Cardiac fibroblast (primary cell): ENCODE measurements around the gene OOSP1.
"Not testable (repeated sequence)": the region's sequence is repeated elsewhere in the genome, so short reads cannot be mapped to it uniquely, and the experiment has no call there.

Source experiments
- DNase-seq, 2 donors: peaks; one replicate each; pipeline versions ENCODE4 v3.0.0 to v3.0.0-alpha.2; 2010; ENCODE audit warnings: low read depth in 2 of 2
- H3K4me3 ChIP-seq, 2 donors: replicated peaks in 1 of 2; 1 replicate in 1 of 2; 2 replicates in 1 of 2; pipeline ENCODE4 v1.5.1; 2011; ENCODE audit warnings: low read depth in 2 of 2, low read length in 2 of 2, mild to moderate bottlenecking in 2 of 2, moderate library complexity in 1 of 2
- TF ChIP-seq, protein P1 (sequence below): IDR thresholded peaks from one replicate; pipeline ENCODE4 v1.5.1; 2011; ENCODE audit warnings: low read depth, mild to moderate bottlenecking, low read length, inconsistent platforms

The OOSP1 gene

DNA sequence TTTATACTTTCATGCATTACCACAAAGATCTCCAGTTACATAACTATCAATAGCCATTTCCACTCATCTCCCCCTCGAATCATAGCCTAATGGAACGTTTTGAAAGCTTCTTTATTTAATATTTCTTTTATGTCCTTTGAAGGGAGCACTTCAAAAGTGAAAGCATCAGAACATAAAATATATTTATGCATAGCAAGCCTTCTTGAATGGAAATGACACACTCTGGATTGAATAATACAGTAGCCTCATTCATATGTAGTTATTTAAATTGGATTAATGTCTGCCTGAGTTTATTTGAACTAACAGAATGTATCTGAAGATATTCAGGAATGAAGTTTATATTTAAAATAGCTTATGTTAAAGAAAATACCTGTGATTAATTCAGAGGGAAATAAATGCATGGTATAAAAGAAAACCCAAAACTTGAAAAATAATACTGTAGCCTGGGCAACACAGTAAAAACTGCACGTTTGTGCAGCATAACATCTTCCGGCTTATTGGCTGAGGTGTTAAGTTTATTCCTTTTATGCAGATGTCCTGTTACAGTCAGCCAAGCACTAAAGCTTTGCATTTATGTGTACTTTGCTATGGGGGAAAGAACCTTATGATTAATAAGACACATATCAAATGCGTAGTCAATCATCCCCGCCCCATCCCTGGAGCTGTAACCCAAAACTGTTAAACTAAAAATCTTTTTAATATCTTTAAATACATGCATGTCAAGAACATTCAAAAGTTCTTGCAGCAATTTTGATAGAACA lies 37.7 kb upstream of the OOSP1 start:
- no peak overlapping the region for H3K4me3 ChIP-seq
- TF ChIP-seq, protein P1, sequence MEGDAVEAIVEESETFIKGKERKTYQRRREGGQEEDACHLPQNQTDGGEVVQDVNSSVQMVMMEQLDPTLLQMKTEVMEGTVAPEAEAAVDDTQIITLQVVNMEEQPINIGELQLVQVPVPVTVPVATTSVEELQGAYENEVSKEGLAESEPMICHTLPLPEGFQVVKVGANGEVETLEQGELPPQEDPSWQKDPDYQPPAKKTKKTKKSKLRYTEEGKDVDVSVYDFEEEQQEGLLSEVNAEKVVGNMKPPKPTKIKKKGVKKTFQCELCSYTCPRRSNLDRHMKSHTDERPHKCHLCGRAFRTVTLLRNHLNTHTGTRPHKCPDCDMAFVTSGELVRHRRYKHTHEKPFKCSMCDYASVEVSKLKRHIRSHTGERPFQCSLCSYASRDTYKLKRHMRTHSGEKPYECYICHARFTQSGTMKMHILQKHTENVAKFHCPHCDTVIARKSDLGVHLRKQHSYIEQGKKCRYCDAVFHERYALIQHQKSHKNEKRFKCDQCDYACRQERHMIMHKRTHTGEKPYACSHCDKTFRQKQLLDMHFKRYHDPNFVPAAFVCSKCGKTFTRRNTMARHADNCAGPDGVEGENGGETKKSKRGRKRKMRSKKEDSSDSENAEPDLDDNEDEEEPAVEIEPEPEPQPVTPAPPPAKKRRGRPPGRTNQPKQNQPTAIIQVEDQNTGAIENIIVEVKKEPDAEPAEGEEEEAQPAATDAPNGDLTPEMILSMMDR = no peak
- no peak for DNase-seq

DNA sequence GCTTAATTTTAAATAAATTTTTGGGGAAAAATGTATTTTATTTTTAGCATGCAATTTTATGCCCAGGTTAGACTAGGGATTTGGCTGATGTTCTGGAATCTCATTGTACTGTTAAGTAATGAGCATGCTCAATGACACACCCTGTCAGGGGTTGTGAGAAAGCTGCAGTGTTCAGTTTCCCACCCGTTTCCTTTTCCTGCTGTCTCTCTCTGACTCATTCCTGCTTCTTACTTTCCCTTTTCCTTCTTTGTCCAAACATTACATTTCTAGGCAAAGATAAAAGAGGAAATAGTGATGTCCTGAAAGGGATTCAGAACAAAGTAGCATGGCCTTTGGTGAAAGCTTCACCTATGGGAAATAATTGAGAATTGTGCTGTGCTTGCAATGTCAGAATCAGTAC lies 36.9 kb upstream of the OOSP1 start:
- TF ChIP-seq, protein P1 = no peak

DNA sequence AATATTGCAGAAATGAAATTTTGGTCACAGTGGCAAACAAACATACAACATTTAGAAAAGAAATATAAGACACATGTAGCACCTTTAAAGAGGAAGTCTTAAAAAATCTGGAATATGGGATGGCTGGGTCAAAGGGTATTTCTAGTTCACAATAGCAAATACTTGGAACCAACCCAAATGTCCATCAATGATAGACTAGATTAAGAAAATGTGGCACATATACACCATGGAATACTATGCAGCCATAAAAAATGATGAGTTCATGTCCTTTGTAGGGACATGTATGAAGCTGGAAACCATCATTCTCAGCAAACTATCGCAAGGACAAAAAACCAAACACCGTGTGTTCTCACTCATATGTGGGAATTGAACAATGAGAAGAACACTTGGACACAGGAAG lies 34.7 kb upstream of the OOSP1 start:
- H3K4me3 ChIP-seq, DNase-seq: not testable (repeated sequence)

More for the DNA sequence above, 36.9 kb upstream of the OOSP1 start:
- peak; percentile 52 to 92 for DNase-seq
- H3K4me3 ChIP-seq = no peak overlapping the region

DNA sequence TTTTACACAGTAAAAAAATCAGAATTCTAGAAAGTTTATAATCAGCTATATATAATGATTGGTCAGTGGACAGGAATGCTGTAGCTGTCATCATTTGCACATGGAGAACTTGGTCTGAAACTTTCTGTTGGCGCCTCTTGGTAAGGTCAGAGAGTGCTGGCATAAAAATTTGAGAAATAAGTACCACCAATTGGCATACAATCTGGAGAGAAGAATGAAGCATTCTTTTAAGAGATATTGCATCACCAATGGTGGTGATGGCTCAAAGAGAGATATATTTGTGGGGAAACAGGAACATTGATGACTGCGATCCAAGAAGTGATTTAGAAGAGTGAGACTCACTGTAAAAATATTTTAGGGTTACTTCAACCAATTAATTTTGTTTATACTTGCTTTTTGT lies 19.8 kb upstream of the OOSP1 start:
- TF ChIP-seq, protein P1 = no peak
- DNase-seq = peak; percentile 45 to 61
- no peak overlapping the region for H3K4me3 ChIP-seq

DNA sequence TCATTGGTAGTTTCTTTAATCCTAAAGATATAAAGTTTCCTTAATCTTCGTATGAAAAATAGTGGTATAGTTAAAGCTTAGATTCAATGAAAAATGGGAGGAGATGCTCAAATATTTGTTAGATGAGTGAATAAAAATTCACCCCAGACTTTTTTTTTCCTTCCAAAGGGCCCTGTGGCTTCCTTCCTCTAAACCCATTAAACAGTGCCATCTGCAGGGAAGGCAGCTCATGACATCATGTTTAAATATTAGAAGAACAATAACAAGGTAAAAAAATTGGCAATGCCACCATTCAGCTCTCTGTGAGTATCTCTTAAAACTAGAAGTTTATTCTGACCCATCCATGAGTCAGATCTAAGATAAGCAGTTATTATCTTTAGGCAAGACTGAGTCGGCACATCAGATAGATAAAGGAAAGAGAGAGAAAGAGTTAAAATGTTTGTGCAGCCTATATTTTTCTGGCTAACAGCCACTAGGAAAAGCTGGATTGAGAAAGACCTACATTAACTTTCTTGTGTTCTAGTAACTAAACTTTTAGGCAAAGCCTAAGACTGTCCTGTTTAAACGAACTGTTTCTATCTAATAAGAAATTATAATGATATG lies 19.1 kb upstream of the OOSP1 start:
- peak; percentile 55 to 81 for DNase-seq
- no peak overlapping the region for H3K4me3 ChIP-seq
- TF ChIP-seq, protein P1 = peak; percentile 65

DNA sequence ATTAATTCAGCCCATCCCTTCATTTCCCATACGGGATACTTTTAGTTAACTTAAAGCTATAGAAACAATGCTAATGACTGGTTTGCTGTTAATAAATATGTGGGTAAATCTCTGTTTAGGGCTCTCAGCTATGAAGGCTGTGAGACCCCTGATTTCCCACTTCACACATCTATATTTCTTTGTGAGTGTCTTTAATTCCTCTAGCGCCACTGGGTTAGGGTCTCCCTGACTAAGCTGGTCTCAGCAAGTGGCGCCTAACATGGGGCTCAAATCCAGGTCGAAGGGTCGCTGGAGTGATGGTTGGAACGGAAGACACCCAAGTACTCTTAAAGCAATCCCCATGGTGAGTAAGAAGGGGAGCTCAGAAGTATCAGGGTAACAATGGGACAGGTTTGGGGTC lies 14.4 kb upstream of the OOSP1 start:
- DNase-seq = peak in 1 of 2 donors; percentile 3
- TF ChIP-seq, protein P1 = no peak
- no peak overlapping the region for H3K4me3 ChIP-seq

DNA sequence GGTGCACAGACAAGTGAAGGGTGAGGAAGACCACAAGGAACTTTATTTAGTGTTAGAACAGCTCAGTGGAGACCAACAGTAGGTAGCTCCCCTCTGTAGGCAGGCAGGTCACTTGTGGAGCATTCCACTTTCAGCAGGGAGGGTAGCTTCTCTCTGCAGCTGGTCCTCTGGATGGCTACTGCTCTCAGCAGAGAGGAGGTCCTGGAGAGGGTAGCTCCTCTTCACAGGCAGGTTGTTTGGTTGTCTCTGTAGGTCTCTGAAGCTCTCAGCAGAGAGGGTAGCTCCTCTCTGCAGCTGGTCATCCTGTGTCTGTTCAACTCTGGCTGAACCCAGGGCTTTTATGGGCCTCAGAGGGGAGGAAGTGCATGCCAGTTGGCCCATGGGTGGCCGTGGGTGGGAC lies 6.5 kb upstream of the OOSP1 start:
- H3K4me3 ChIP-seq = no peak overlapping the region
- DNase-seq = no peak
- TF ChIP-seq, protein P1 = no peak
